ENCODE measurements around the gene CSNK1D. TPM values are rescaled to one million over a fixed set of nuclear protein-coding genes. Genes with fewer than 3 reads are reported as not detected.

The CSNK1D gene
- total RNA-seq, 1 donor from 2014 or later, result 58.9 TPM

- no peak for DNase-seq (ENCODE audit: low read depth, low spot score)
Measured at GRCh38 chr17:82295472-82295814, 21.9 kb upstream of the CSNK1D start.

DNA sequence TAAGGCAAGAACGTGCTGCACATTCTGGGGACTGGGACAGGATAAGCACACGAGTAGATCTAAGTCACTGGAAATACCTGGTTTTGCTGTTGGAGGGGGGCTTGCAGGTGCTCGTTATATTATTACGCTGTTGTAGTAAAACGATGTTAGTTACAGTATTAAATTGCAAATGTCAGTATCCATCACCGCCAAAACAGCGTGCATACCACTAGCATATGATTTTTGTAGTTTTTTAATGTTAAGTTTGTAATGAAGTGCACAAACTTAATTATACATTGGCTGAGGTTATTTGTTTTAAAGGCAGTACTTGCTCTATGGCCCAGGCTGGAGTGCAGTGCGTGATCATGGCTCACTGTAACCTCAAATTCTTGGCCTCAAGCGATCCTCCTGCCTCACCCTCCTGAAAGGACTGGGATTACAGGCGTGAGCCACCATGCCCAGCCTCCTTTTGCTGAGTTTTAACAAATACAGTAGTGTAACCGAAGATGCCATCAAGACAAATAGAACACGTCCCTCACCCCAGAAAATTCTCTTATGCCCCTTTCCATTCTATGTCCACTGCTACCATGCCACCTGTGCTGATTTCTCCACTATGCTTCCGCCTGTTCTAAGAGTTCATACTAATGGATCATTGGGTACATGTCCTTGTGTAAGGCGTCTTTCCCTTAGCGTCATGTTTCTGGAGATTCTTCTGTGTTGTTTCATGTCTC lies 20.7 kb upstream of the CSNK1D start:
- DNase-seq (ENCODE audit: low read depth, low spot score), result no peak

- peak; percentile 93 for DNase-seq (ENCODE audit: low read depth, low spot score)
Measured at GRCh38 chr17:82292251-82293154, 19.0 kb upstream of the CSNK1D start.

DNA sequence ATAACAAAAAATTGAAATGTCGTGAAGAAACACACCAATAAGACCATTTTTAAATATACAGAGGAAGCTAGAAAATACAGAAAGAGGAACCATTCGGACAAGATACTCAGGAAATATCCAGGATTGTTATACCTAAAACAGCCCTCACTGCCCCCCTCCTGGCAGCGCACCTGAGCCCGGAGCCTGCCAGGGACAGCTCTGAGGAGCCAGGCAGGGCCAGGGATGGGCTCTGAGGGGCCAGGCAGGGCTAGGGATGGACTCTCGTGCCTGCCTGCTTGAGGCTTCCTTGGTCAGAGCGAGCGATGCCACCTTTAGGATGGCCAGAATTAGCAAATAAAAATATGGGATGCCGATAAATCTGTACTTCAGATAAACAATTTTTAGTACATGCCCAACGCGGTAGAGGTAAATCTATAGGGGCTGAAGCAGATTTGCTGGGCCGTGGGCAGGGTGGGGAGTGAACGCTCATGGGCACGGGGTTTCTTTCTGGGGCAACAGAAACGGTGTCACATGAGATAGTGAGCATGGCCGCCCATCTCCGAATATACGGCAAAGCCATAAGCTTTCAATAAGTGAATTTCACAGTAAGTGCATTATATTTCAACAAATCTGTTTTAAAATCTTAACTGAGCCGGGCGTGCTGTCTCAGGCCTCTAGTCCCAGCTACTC lies 18.2 kb upstream of the CSNK1D start:
- DNase-seq (ENCODE audit: low read depth, low spot score), result no peak

- DNase-seq (ENCODE audit: low read depth, low spot score), result no peak
Measured at GRCh38 chr17:82287868-82288801, 14.6 kb upstream of the CSNK1D start.

DNA sequence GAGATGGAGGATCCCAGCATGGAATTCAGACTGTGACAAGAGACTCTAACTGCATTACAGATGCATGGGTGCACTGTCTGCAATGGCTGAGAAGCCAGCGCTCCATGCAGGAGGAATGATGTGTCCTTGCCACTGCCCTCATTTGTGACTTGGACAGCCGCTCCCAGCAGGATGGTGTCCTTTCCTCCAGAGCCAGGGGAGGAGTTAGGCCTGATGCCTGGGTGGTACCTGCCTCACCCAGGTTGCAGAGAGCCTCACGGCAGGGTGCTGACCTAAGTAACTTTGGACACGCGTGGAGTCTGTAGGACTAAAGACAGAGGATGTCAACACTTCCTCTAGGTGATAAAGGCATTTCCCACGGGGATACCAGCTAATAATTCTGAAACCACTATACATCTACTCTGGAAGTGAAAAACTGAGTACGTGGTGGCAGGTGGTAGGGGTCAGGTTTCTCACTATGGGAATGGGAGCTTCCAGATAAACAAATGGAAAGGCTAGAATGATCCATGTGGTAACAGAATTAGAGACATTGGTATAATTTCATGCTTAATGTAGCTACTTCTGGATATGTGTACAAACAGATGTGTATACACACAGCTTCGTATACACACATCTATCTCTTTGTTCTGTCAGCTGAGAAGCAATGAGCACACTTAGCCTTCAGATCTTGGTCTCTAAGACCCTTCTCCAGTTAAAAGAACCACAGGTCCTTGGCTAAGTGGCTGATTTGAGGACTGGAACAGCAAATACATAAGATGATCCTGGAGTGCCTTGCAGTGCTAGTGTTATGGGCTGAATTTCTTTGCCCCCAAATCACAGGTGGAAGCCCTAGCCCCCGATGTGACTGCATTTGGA lies 13.7 kb upstream of the CSNK1D start:
- no peak for DNase-seq (ENCODE audit: low read depth, low spot score)

DNA sequence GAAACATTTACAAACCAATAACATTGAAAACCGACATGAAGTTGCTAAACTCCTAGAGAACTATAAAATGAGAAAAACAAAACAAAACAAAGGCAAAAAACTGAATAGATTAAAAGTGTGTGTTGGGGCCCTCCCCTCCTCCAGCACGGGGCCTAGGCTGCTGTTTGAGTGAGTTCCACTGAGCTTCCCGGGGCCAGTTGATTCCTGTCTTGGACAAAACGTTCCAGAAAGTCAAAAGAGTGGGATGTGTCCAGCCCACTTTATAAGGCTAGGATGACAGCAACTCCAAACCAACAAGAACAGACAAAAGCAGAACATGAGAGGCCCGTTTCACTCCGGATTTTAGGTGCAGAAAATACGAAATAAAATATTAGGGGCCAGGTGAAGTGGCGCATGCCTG lies 11.6 kb upstream of the CSNK1D start:
- DNase-seq (ENCODE audit: low read depth, low spot score), result no peak

DNA sequence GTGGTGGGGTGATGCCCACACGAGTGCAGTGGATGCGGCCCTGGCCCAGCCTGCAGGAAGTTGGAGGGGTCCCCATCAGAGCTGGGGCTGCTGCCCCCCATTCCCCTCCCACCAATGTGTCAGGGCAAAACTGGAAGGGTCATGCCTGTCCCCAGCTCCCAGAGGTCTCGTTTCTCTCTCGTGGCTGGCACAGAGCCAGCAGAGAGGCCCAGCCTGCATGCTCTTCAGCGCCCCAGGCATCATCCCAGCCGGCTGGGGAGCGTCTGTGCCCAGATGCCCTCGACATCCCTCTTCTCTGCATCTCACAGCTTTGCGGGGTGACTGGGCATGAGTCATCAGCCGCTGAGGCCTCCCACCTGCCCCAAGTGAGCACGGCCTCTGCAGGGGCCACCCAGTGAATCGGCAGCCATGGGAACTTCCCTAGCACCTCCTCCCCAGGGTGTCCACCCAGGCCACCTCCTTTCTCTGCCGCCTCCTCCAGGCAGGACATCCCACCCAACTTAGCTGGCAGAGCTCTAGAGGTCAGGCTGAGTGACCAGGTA lies 9.8 kb upstream of the CSNK1D start:
- DNase-seq (ENCODE audit: low read depth, low spot score), result no peak

DNA sequence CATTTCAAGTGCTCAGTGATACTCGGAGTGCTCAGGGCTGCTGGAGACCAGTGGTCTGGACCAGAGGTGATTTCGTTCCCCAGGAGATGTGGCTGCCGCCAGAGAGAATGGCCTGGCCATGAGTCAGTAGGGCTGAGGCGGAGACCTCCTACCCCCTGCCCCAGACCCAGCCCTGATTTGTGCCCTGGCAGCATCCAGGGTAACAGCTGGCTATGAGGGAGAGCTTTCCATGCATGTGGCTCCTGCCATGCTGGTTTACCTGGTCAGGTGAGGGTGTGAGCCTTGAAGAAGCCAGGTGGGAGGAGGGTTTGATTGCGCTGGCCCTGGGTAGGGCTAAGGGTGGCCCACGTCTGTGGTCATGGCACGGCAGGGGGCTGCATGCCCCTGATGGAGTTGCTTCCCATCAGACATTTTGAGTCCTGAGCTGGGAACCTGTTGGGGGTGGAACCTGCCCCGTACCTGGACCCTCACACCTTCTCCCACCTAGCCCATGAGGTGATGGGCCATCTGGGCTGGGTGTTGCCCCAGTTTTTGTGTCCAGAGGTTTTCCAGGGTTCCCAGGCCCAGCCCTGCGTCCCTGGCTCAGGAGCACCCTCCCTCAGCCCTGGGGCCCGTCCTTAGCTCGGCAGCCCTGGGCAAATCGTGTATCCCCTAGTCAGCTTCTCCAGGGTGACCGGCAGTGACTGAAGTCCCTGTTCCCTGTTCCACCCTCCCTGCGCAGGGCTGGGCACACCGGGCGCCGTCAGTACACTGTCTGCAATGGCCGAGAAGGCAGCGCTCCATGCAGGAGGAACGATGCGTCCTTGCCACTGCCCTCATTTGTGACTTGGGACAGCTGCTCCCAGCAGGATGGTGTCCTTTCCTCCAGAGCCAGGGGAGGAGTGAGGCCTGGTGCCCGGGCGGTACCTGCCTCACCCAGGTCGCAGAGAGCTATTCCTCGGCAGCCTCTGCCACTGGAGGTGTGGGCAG lies 9.0 kb upstream of the CSNK1D start:
- DNase-seq (ENCODE audit: low read depth, low spot score), result no peak

DNA sequence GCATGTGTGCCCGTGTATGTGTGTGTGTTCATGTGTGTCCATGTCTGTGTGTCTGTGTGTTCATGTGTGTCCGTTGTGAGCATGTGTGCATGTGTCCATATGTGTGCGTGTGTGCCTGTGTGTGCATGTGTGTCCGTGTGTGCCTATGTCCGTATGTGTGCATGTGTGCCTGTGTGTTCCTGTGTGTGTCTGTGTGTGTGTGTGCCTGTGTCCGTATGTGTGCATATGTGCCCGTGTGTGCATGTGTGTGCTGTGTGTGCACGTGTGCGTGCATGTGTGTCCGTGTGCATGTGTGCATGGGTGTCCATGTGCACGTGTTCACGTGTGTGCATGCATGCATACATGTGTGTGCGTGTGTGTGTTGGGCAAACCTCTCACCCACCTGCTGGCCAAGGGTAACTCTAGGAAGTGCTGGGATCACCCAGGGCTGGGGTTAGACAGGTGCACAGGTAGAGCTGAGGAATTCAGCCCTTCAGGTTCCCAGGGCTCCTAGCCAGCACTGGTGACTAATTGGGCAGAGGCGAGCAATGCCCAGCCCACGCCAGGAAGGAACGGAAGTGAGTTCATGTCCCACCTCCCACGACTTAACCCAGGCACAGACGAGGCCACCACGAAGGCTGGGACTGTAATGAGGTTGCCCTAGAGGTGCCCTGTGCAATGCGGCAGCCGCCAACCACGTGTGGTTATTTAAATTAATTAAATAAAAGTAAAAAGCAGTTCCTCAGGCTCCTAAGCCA lies 8.2 kb upstream of the CSNK1D start:
- no peak for DNase-seq (ENCODE audit: low read depth, low spot score)

DNA sequence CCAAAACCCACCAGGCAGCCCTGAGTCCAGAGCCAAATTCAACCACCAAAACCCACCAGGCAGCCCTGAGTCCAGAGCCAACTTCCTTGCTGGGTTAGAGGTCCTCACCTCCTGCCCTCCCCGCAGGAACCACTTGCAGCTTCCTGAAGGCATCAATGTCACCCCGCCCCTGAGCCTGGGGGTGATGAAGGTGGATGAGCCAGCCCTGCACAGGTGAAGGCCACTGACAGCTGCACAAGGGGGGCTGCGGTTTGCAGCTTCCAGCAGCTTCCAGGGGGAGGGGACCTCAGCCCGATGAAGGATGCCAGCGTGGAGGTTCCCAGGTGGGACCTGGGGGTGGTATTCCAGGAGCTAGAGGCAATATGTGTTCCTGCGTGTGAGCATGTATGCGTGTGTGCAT lies 7.6 kb upstream of the CSNK1D start:
- DNase-seq (ENCODE audit: low read depth, low spot score), result no peak

GRCh38 chr17:82280537-82280936 lies 7.0 kb upstream of the CSNK1D start:
- DNase-seq (ENCODE audit: low read depth, low spot score), result no peak

- DNase-seq (ENCODE audit: low read depth, low spot score), result no peak
Measured at GRCh38 chr17:82278786-82279391, 5.4 kb upstream of the CSNK1D start.

DNA sequence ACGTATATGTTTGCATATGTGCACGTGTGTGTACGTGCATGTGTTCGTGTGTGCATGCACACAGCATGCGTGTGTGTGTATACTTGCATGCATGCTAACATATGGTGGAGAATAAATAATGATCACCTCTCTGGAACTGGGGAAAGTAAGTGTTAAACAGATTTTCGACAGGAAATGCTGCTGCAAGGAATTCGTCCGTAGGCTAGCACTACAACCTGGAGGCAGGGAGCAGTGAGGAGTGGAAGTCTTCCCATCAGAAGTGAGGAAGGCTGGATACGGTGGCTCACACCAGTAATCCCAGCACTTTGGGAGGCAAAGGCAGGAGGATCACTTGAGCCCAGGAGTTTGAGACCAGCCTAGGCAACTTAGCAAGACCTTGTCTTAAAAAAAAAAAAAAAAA lies 4.8 kb upstream of the CSNK1D start:
- DNase-seq (ENCODE audit: low read depth, low spot score), result no peak

- DNase-seq (ENCODE audit: low read depth, low spot score), result no peak
Measured at GRCh38 chr17:82277851-82278250, 4.4 kb upstream of the CSNK1D start.

GRCh38 chr17:82276938-82277337 lies 3.4 kb upstream of the CSNK1D start:
- no peak for DNase-seq (ENCODE audit: low read depth, low spot score)

DNA sequence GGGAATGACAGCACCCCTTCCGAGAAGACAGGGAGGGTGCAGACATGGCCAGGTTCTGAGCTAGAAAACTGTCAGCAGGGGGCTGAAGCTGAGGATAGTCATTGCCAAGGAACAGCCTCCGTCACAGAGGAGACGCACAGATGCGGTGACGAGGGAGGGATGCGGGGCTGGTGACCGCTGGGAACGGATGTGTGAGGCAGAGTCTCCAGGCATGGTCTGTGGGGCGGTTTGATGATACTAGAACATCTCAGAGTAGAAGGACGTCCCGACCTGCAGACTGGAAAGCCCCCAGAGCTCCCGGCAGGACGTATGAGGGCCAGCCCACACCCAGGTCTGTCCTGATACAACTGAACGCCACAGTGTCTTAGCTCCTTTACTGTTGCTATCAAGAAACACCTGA lies 1.8 kb upstream of the CSNK1D start:
- no peak for DNase-seq (ENCODE audit: low read depth, low spot score)
